LNCaP clone FGC (cell line): ENCODE measurements around the gene GLB1L.

Experiments used
- DNase-seq: peaks from one replicate; pipeline ENCODE4 v3.0.0-alpha.2; 2011; ENCODE audit warnings: low read depth
- H3K4me3 ChIP-seq: 2 replicates; pipeline ENCODE4 v1.5.1; 2011; ENCODE audit warnings: mild to moderate bottlenecking, low read depth, low read length, control low read depth
- CTCF ChIP-seq: IDR thresholded peaks from 2 replicates; pipeline ENCODE4 v1.5.1; 2012; ENCODE audit warnings: mild to moderate bottlenecking; ENCODE audit not compliant: control insufficient read depth, insufficient read depth; ENCODE audit errors: extremely low read depth

GLB1L gene

GRCh38 chr2:219221957-219222518, 23.2 kb downstream of the GLB1L start:
- DNase-seq = no peak
- no peak for TF ChIP-seq CTCF
- no peak overlapping the region for H3K4me3 ChIP-seq

GRCh38 chr2:219220652-219221402, 24.4 kb downstream of the GLB1L start:
- H3K4me3 ChIP-seq = no peak overlapping the region
- DNase-seq = no peak
- no peak for TF ChIP-seq CTCF

- TF ChIP-seq CTCF = no peak
- DNase-seq = no peak
- H3K4me3 ChIP-seq = no peak overlapping the region
These were observed 25.3 kb downstream of the GLB1L start for GRCh38 chr2:219219784-219220532.

GRCh38 chr2:219218732-219219701, 26.2 kb downstream of the GLB1L start, which contains the start of gene ABCB6:
ABCB6 (minus strand) TSS chr2:219218958; CDS start chr2:219218673, 285 bp downstream.
- TF ChIP-seq CTCF = no peak
- peak; percentile 79 for DNase-seq
- H3K4me3 ChIP-seq = peak within 1 kb of the TSS; percentile 55

- H3K4me3 ChIP-seq = peak overlapping the region; percentile 55
- TF ChIP-seq CTCF = no peak
- peak; percentile 37 for DNase-seq
These were observed 27.0 kb downstream of the GLB1L start for GRCh38 chr2:219218217-219218731.

- H3K4me3 ChIP-seq = no peak overlapping the region
- DNase-seq = no peak
- TF ChIP-seq CTCF = no peak
These were observed 28.7 kb downstream of the GLB1L start for GRCh38 chr2:219216535-219216915.
